Subcutaneous abdominal adipose tissue (tissue), 5 donors: ENCODE data around the gene SFXN4.
"Not testable (repeated sequence)": the region's sequence is repeated elsewhere in the genome, so short reads cannot be mapped to it uniquely, and the experiment has no call there.

Experiments used
- H3K27ac ChIP-seq: one replicate; pipeline ENCODE4 v1.7.0; 2013; ENCODE audit warnings: low read depth, mild to moderate bottlenecking, inconsistent platforms, low read length, moderate library complexity
- H3K27me3 ChIP-seq, 5 donors: one replicate each; pipeline ENCODE4 v1.7.0; 2013; ENCODE audit warnings: low read length in 5 of 5, inconsistent platforms in 1 of 5; ENCODE audit not compliant: control insufficient read depth in 5 of 5, insufficient read depth in 4 of 5
- H3K36me3 ChIP-seq, 5 donors: one replicate each; pipeline ENCODE4 v1.7.0; 2013; ENCODE audit warnings: low read length in 5 of 5; ENCODE audit not compliant: control insufficient read depth in 5 of 5, insufficient read depth in 5 of 5
- H3K4me1 ChIP-seq, 5 donors: one replicate each; pipeline ENCODE4 v1.7.0; 2013; ENCODE audit warnings: low read length in 5 of 5, mild to moderate bottlenecking in 3 of 5, moderate library complexity in 1 of 5; ENCODE audit not compliant: control insufficient read depth in 5 of 5, insufficient read depth in 5 of 5
- H3K4me3 ChIP-seq, 5 donors: one replicate each; pipeline ENCODE4 v1.7.0; 2013; ENCODE audit warnings: low read length in 5 of 5, low read depth in 1 of 5
- H3K9ac ChIP-seq, 5 donors: one replicate each; pipeline ENCODE4 v1.7.0; 2013; ENCODE audit warnings: low read length in 5 of 5, mild to moderate bottlenecking in 4 of 5, moderate library complexity in 3 of 5
- H3K9me3 ChIP-seq, 5 donors: one replicate each; pipeline ENCODE4 v1.7.0; 2013; ENCODE audit warnings: low read length in 5 of 5; ENCODE audit not compliant: control insufficient read depth in 5 of 5
- donor health status: healthy.
- donor health status: healthy.
- donor health status: healthy.
- donor health status: healthy.
- donor health status: healthy.

The SFXN4 gene

DNA sequence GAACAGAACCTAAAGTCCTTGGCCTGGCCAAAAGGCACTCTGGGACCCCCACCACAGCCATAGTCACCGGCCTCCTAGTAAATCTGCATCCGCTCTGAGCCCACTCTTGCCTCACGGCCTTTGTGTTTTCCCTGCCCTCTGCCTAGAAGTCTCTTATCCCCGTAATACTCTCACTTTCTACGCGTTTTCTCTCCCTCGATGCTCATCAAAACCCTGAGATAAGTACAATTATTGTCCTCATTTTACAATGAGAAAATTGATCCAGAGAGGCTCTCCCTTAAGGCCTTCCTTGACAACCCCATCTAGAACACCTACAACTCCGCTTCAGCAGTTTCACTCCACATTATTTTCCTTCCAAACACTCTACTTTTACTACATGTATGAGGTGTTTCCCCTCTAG, 1.5 kb upstream of the SFXN4 start:
- Histone ChIP-seq H3K27ac (no peak overlapping the region), H3K9ac (no peak overlapping the region), H3K9me3 (no peaks in the 10 kb centered on the region), H3K27me3 (no peaks in the 10 kb centered on the region), H3K4me1 (peaks cover 6 to 21% (median 20%) of the 10 kb centered on the region in 5 donors), H3K4me3 (no peak overlapping the region), H3K36me3 (peaks cover 18 to 50% (median 32%) of the 10 kb centered on the region in 5 donors)

GRCh38 chr10:119166564-119166963, 1.1 kb upstream of the SFXN4 start:
- H3K4me1 ChIP-seq, result peaks cover 6 to 21% (median 20%) of the 10 kb centered on the region in 5 donors
- H3K27ac ChIP-seq, result peak overlapping the region; percentile 86
- H3K9ac ChIP-seq, result no peak overlapping the region
- H3K9me3 ChIP-seq, result no peaks in the 10 kb centered on the region
- no peaks in the 10 kb centered on the region for H3K27me3 ChIP-seq
- H3K36me3 ChIP-seq, result peaks cover 17 to 50% (median 31%) of the 10 kb centered on the region in 5 donors
- peak overlapping the region in 4 of 5 donors; percentile 81 to 90 (median 86) for H3K4me3 ChIP-seq

DNA sequence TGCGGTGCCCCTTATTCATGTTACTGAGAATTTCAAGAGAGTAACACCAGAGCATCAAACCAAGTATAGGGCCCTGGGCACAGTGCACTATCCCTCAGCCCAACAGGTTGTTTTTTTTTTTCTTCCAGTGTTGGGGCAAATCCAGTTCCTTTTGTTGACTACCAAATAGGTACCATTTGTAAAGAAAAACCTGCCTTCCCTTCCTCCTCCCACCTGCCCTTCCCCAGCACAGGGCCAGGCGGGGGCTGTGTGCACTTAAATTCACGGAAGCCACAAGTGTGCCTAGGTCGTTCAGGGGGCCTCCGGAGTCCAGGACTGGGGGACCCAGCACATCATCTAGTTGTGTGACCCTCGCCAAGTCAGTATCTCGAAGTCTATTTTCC, 595 bp upstream of the SFXN4 start:
- peaks cover 13 to 48% (median 27%) of the 10 kb centered on the region in 5 donors for H3K36me3 ChIP-seq

GRCh38 chr10:119162452-119163092, 2.9 kb downstream of the SFXN4 start:
- Histone ChIP-seq H3K36me3 (peaks cover 0 to 47% (median 24%) of the 10 kb centered on the region in 5 donors), H3K4me1 (peaks cover 6 to 21% (median 20%) of the 10 kb centered on the region in 5 donors), H3K4me3 (no peak overlapping the region), H3K9me3 (no peaks in the 10 kb centered on the region), H3K9ac (no peak overlapping the region), H3K27me3 (no peaks in the 10 kb centered on the region), H3K27ac (no peak overlapping the region)

More for the DNA sequence above, 595 bp upstream of the SFXN4 start:
- Histone ChIP-seq H3K27ac (peak overlapping the region; percentile 86), H3K9ac (peak overlapping the region; percentile 68 to 89 (median 89)), H3K9me3 (no peaks in the 10 kb centered on the region), H3K27me3 (no peaks in the 10 kb centered on the region), H3K4me1 (peaks cover 6 to 21% (median 20%) of the 10 kb centered on the region in 5 donors), H3K4me3 (peak overlapping the region; percentile 81 to 92 (median 86))

DNA sequence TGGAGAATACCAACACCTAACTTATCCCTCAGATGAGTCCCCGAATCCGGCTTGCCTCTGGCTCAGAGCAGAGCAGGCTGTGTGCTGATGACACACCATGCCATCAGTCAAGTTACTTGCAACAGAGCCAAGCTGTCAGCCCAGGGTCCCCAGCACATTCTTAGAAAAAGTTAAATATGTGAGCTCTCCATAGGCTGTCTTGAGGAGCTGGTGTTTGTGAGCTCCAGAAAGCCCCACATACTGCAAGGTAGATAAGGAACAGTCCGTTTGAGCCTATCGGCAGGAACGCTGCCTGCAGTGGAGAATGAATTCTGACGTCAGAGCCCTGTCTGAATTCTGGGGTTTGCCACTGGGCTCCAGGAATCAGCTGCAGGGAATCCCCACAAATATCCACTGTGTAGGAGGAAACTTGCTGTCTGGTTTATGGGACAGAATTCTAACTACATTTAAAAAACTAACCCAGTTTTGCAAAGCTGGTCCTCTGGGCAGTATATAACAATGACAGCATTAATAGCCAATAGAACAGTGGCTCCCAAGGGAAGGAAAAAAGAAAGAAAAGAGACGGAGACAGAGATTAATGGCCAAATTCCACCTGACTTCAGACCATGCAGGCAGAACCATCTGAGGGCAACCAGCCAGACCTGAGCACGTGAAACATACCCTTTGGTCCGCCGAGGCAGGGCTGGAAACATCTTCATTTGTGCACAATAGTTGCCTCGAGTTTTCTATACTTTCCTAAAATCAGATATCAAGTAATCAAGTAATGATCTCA, 3.6 kb downstream of the SFXN4 start:
- no peak overlapping the region for H3K27ac ChIP-seq
- no peaks in the 10 kb centered on the region for H3K9me3 ChIP-seq
- H3K4me3 ChIP-seq, result no peak overlapping the region
- no peaks in the 10 kb centered on the region for H3K27me3 ChIP-seq
- H3K4me1 ChIP-seq, result peaks cover 6 to 21% (median 20%) of the 10 kb centered on the region in 5 donors
- H3K9ac ChIP-seq, result peak overlapping the region in 1 of 5 donors; percentile 2
- peaks cover 0 to 41% (median 24%) of the 10 kb centered on the region in 5 donors for H3K36me3 ChIP-seq

DNA sequence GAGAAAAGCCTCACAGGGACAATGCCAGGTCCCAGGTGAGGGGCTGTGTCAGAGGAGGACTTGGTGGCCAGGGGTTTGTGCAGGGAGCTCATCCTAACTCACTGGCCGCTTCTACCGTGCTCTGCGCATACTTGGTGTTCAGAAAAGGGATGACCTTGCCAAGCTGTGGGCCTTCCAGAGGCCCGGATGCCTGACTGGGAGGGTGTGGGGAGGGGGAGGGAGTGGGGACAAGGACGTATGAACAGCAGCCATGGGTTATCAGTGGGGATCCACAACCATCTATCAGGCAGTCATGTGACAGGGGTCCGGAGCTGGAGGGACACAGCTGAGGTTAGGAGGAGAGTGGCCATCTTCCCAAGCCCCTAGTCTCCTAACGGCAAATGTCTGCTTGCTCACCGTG, 6.2 kb downstream of the SFXN4 start:
- Histone ChIP-seq H3K36me3 (peaks cover 7 to 65% (median 44%) of the 10 kb centered on the region in 5 donors), H3K9ac (no peak overlapping the region), H3K4me3 (no peak overlapping the region), H3K27me3 (no peaks in the 10 kb centered on the region), H3K27ac (no peak overlapping the region), H3K4me1 (peaks cover 0 to 2% (median 0%) of the 10 kb centered on the region in 5 donors), H3K9me3 (no peaks in the 10 kb centered on the region)

DNA sequence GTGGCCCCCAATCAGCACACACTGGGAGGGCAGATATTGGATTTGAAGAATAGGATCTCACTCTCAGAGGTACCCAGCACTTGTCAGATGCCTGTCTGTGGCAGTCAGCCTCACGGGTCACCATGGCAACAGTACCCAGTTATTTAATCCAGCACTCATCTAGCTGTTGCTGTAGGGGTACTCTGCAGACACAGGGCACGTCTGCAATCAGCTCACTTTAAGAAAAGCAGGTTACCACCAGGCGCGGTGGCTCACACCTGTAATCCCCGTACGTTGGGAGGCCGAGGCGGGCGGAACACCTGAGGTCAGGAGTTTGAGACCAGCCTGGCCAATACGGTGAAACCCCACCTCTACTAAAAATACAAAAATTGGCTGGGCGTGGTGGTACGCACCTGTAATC, 11.9 kb downstream of the SFXN4 start:
- Histone ChIP-seq H3K36me3 (peaks cover 7 to 73% (median 60%) of the 10 kb centered on the region in 5 donors), H3K27me3 (no peaks in the 10 kb centered on the region), H3K9ac (no peak overlapping the region)

GRCh38 chr10:119153041-119153440, 12.5 kb downstream of the SFXN4 start:
- Histone ChIP-seq H3K4me3 (no peak overlapping the region), H3K27ac (no peak overlapping the region), H3K27me3 (no peaks in the 10 kb centered on the region), H3K9ac (no peak overlapping the region), H3K4me1 (no peaks in the 10 kb centered on the region), H3K9me3 (no peaks in the 10 kb centered on the region), H3K36me3 (peaks cover 7 to 73% (median 58%) of the 10 kb centered on the region in 5 donors)

More for the DNA sequence above, 11.9 kb downstream of the SFXN4 start:
- Histone ChIP-seq H3K27ac (no peak overlapping the region), H3K4me3 (no peak overlapping the region), H3K9me3 (no peaks in the 10 kb centered on the region), H3K4me1 (no peaks in the 10 kb centered on the region)

DNA sequence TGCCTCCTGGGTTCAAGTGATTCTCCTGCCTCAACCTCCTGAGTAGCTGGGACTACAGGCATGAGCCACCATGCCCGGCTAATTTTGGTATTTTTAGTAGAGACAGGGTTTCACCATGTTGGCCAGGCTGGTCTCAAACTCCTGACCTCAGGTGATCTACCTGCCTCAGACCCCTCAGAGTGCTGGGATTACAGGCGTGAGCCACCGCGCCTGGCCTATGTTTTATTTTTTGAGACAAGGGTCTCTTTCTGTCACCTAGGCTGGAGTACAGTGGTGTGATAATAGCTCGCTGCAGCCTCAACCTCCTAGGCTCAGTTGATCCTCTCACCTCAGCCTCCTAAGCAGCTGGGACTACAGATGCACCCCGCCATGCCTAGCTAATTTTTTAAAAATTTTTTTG, 13.9 kb downstream of the SFXN4 start:
- H3K4me1 ChIP-seq, H3K27ac ChIP-seq, H3K4me3 ChIP-seq, H3K9ac ChIP-seq, H3K27me3 ChIP-seq, H3K9me3 ChIP-seq: not testable (repeated sequence)
- peaks cover 7 to 78% (median 60%) of the 10 kb centered on the region in 5 donors for H3K36me3 ChIP-seq

DNA sequence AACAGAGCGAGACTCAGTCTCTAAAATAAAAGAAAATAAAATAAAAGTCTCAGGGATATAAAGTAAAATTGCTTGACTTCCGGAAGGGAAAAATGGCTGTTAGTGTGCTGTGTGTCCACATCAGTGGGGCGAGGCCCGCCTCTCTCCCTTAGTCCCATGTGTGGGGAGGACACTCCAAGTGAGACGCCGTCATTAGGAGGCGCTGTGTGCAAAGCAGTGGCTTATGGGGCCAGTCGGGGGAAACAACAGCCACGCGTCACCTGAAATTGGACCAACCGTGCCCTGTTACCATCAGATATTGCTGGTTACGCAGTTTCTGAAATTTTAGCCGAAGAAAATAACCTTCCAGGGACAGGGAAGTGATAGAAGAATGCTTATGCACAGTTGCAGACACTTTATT, 15.8 kb downstream of the SFXN4 start:
- H3K4me1 ChIP-seq, result no peaks in the 10 kb centered on the region
- peaks cover 1 to 68% (median 47%) of the 10 kb centered on the region in 5 donors for H3K36me3 ChIP-seq
- no peaks in the 10 kb centered on the region for H3K27me3 ChIP-seq
- no peaks in the 10 kb centered on the region for H3K9me3 ChIP-seq
- H3K9ac ChIP-seq, result no peak overlapping the region
- H3K4me3 ChIP-seq, result no peak overlapping the region
- H3K27ac ChIP-seq, result no peak overlapping the region
